RWPE2 (cell line): ENCODE data around the gene AIFM1.

ENCODE experiments used
- ATAC-seq: fragments of 200-7000 bp; cut with Tn5 transposase; 3 replicates; pipeline ENCODE4 v1.9.1; 2021; ENCODE audit warnings: low read depth
- DNase-seq: peaks from one replicate; pipeline ENCODE4 v3.0.0-alpha.2; 2020; ENCODE audit warnings: low spot score
- H3K27ac ChIP-seq: fragments of 450-650 bp; 2 replicates; pipeline ENCODE4 v1.5.1; 2017; ENCODE audit warnings: mild to moderate bottlenecking; ENCODE audit not compliant: poor library complexity, severe bottlenecking
- H3K27me3 ChIP-seq: fragments of 250-450 bp; sonication (Bioruptor Pico); 2 replicates; pipeline ENCODE4 v1.5.1; 2021; ENCODE audit warnings: mild to moderate bottlenecking, moderate library complexity; ENCODE audit not compliant: insufficient read depth, poor library complexity, severe bottlenecking
- H3K36me3 ChIP-seq: fragments of 250-450 bp; sonication (Bioruptor Pico); 2 replicates; pipeline ENCODE4 v1.5.1; 2020; ENCODE audit warnings: low read depth, mild to moderate bottlenecking, moderate library complexity
- H3K4me1 ChIP-seq: fragments of 250-450 bp; sonication (Bioruptor Pico); 2 replicates; pipeline ENCODE4 v1.5.1; 2021; ENCODE audit warnings: mild to moderate bottlenecking, moderate library complexity; ENCODE audit not compliant: insufficient read depth, poor library complexity, severe bottlenecking
- H3K4me3 ChIP-seq: fragments of 250-450 bp; sonication (Bioruptor Pico); 2 replicates; pipeline ENCODE4 v1.5.1; 2021; ENCODE audit warnings: mild to moderate bottlenecking, moderate library complexity; ENCODE audit not compliant: severe bottlenecking
- H3K9me3 ChIP-seq: fragments of 250-450 bp; sonication (Bioruptor Pico); 2 replicates; pipeline ENCODE4 v1.5.1; 2021; ENCODE audit warnings: mild to moderate bottlenecking, moderate library complexity; ENCODE audit not compliant: severe bottlenecking
- TF ChIP-seq, protein P1 (sequence below): fragments of 450-650 bp; IDR thresholded peaks from one replicate; pipeline ENCODE4 v1.5.1; 2017; ENCODE audit warnings: mild to moderate bottlenecking, moderate library complexity; ENCODE audit not compliant: poor library complexity, severe bottlenecking

Gene AIFM1

DNA sequence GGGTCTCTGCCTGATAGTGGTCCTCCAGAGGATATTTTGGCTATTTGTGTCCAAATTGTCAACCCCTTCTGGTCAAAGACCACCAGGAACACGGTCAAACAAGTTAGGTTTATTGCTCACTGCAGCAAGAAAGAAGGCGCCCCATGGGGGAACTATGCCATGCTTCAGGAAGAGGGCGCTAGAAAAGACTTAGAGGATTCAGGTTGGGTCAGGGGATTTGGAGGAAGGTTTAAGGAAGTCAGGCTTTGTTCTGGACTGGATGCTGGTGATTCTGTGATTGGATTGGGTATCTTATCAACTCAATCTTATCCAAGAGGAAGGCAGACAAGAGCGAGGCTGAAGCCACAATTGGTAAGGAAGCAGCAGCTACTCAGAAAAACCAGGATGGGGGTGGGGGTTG is 41.1 kb downstream of the AIFM1 start:
- peaks cover 12% of the 10 kb centered on the region for H3K4me1 ChIP-seq
- no peak overlapping the region for H3K4me3 ChIP-seq
- H3K27me3 ChIP-seq: no peaks in the 10 kb centered on the region
- H3K36me3 ChIP-seq: no peaks in the 10 kb centered on the region
- ATAC-seq: no peak
- DNase-seq: no peak
- TF ChIP-seq, protein P1, sequence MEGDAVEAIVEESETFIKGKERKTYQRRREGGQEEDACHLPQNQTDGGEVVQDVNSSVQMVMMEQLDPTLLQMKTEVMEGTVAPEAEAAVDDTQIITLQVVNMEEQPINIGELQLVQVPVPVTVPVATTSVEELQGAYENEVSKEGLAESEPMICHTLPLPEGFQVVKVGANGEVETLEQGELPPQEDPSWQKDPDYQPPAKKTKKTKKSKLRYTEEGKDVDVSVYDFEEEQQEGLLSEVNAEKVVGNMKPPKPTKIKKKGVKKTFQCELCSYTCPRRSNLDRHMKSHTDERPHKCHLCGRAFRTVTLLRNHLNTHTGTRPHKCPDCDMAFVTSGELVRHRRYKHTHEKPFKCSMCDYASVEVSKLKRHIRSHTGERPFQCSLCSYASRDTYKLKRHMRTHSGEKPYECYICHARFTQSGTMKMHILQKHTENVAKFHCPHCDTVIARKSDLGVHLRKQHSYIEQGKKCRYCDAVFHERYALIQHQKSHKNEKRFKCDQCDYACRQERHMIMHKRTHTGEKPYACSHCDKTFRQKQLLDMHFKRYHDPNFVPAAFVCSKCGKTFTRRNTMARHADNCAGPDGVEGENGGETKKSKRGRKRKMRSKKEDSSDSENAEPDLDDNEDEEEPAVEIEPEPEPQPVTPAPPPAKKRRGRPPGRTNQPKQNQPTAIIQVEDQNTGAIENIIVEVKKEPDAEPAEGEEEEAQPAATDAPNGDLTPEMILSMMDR: no peak
- no peaks in the 10 kb centered on the region for H3K9me3 ChIP-seq
- H3K27ac ChIP-seq: peak overlapping the region; percentile 71

DNA sequence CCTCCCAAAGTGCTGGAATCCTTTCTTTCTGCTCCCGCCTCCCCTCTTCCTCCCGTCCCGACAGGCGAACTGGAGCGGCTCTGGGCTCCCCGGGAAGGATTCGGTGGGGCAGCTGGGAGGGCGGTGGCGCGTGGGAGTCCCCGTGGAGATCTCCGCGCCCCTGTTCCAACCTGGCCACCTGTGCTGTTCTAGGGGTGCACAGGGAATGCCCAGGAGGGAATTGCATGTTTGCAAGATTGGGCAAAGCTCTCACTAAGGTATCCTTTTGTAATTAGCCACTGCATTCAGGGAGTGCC is 44.2 kb downstream of the AIFM1 start:
- DNase-seq: no peak
- no peak overlapping the region for H3K4me3 ChIP-seq
- no peaks in the 10 kb centered on the region for H3K27me3 ChIP-seq
- H3K4me1 ChIP-seq: peaks cover 21% of the 10 kb centered on the region
- ATAC-seq: no peak
- no peaks in the 10 kb centered on the region for H3K36me3 ChIP-seq
- no peaks in the 10 kb centered on the region for H3K9me3 ChIP-seq
- peak overlapping the region; percentile 48 for H3K27ac ChIP-seq
- TF ChIP-seq, protein P1: no peak

DNA sequence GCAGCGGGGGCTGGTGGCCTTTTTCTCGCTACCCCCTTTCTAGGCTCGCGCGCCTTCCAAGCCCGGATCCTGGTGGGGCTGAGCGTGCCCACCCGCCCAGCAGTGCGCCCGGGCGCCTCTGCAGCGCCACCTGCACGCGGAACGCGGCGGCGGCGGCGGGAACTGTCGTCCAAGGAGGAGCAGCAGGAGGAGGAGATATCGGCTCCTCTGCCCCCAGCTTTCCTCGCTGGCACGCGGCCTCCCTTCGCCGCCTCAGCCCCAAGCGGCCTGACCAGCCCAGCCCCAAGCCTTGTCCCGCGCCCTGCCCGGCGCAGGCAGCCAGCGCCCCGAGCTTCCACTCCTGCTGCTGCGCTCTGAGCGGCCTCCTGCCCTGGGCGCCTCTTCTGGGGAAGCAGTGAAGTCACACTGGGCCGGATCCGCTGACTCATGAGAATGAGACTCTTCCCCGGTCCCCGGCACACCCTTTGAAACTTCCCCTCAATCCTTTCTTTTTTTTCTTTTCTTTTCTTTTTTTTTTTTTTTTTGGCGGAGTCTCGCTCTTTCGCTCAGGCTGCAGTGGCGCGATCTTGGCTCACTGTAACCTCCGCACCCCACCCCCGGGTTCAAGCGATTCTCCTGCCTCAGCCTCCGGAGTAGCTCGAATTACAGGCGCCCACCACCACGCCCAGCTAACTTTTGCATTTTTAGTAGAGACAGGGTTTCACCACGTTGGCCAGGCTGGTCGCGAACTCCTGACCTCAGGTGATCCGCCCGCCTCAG is 44.7 kb downstream of the AIFM1 start:
- peak overlapping the region; percentile 7 for H3K4me3 ChIP-seq
- ATAC-seq (peak; percentile 76), DNase-seq (no peak)
- H3K36me3 ChIP-seq: no peaks in the 10 kb centered on the region
- peak overlapping the region; percentile 48 for H3K27ac ChIP-seq
- peaks cover 20% of the 10 kb centered on the region for H3K4me1 ChIP-seq
- no peaks in the 10 kb centered on the region for H3K27me3 ChIP-seq
- H3K9me3 ChIP-seq: no peaks in the 10 kb centered on the region
- TF ChIP-seq, protein P1: peak; percentile 62

DNA sequence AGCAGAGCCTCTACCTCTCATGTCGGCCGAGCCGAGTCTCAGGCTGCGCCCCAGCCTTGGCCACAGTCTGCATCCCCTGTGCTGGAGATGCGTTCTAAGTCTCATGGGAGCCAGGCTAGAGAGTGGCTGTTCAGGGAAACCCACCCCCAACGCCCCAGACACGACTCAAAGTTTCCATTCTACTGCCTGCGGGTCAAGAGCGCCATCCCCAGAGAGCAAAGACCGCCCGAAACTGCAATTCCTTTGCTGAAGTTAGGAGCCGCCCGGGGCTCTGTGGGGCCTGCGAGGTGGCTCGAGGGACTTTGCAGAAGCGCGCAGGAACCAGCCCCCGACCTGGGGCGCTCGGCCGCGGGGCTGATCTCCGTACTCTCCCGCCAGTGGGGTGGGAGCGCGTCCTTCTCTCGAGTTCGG is 45.3 kb downstream of the AIFM1 start:
- H3K4me1 ChIP-seq: peaks cover 14% of the 10 kb centered on the region
- no peaks in the 10 kb centered on the region for H3K9me3 ChIP-seq
- H3K27me3 ChIP-seq: no peaks in the 10 kb centered on the region
- H3K36me3 ChIP-seq: no peaks in the 10 kb centered on the region
- no peak for DNase-seq
- H3K4me3 ChIP-seq: no peak overlapping the region
- TF ChIP-seq, protein P1: no peak
- H3K27ac ChIP-seq: peak overlapping the region; percentile 48
- ATAC-seq: no peak

DNA sequence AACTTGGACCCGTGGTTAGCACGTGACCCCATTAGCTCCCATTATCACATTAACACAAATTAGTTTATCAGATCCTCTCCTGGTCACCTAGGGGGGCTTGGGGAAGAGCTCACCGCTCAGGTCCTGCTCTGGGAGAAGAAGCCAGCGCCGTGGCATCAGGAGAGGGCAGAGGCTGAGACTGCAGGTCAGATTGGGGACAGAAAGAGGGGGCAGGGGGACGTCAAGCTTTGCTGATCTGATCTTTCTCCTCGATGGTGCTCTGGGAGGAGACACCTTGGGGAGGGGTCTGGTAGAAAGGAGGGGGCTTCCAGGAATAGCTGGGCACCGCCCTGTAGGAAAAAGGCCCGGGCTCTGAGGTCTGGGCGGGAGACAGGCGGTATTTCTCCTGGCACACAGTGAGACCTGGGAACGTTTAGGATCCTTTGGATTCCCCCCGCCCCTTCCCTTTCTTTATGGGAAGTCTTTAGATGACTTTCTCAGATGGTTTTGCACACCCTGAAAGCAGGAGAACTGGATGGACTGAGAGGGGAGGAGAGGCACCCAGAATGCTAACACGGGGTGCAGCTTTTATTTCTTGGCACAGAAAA is 46.2 kb downstream of the AIFM1 start:
- Histone ChIP-seq H3K36me3 (no peaks in the 10 kb centered on the region), H3K4me3 (no peak overlapping the region), H3K4me1 (peaks cover 11% of the 10 kb centered on the region), H3K9me3 (no peaks in the 10 kb centered on the region), H3K27ac (peak overlapping the region; percentile 22), H3K27me3 (no peaks in the 10 kb centered on the region)
- TF ChIP-seq, protein P1: no peak
- DNase-seq (no peak), ATAC-seq (no peak)
